ENCODE data around the gene CD274. TPM values are rescaled to one million over a fixed set of nuclear protein-coding genes. Genes with fewer than 3 reads are reported as not detected.

Gene CD274
- 1 to 10 TPM; 3.9 to 4.7 TPM for total RNA-seq
- polyA plus RNA-seq: 1 to 10 TPM; 1.1 to 3.9 (median 1.6) TPM
- 3.6 to 18.4 (median 6.2) reads per million in 6 experiments for total RNA-seq

DNA sequence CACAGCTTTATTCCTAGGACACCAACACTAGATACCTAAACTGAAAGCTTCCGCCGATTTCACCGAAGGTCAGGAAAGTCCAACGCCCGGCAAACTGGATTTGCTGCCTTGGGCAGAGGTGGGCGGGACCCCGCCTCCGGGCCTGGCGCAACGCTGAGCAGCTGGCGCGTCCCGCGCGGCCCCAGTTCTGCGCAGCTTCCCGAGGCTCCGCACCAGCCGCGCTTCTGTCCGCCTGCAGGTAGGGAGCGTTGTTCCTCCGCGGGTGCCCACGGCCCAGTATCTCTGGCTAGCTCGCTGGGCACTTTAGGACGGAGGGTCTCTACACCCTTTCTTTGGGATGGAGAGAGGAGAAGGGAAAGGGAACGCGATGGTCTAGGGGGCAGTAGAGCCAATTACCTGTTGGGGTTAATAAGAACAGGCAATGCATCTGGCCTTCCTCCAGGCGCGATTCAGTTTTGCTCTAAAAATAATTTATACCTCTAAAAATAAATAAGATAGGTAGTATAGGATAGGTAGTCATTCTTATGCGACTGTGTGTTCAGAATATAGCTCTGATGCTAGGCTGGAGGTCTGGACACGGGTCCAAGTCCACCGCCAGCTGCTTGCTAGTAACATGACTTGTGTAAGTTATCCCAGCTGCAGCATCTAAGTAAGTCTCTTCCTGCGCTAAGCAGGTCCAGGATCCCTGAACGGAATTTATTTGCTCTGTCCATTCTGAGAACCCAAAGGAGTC, at the start of gene CD274:
Gene CD274 (plus strand): TSS at position 184 of the 733 bp plus-strand sequence. CDS start 5,572 bp downstream, outside the sequence.
- peak within 1 kb of the TSS; percentile 93 to 100 (median 97) for H3K27ac Mint-ChIP-seq
- peaks cover 17 to 69% (median 32%) of the 10 kb centered on the region in 4 donors for H3K4me1 Mint-ChIP-seq
- H3K27me3 Mint-ChIP-seq: no peaks in the 10 kb centered on the region
- H3K4me3 Mint-ChIP-seq: peak within 1 kb of the TSS; percentile 93 to 96 (median 94)
- ATAC-seq: peak; percentile 97
- H3K9me3 Mint-ChIP-seq: peaks cover 0 to 2% (median 0%) of the 10 kb centered on the region in 9 donors
- no peaks in the 10 kb centered on the region for H3K36me3 Mint-ChIP-seq
- POLR2A ChIA-PET: interaction anchor here (0.6 to 3.5 kb wide), 16 partner anchors 9 to 658 kb away, joined by 3 to 46 read pairs (median 4); partner anchors contain the start of genes PLGRKT, RCL1 and RIC1
- peak; percentile 64 to 85 (median 71) for DNase-seq

GRCh38 chr9:5402217-5402616, 48.1 kb upstream of the CD274 start:
- no peaks in the 10 kb centered on the region for H3K27me3 Mint-ChIP-seq

GRCh38 chr9:5408596-5408995, 41.7 kb upstream of the CD274 start:
- no peaks in the 10 kb centered on the region for H3K27me3 Mint-ChIP-seq
- no peak for DNase-seq
- POLR2A ChIA-PET: no interaction called here
- peaks cover 9 to 72% (median 28%) of the 10 kb centered on the region in 9 donors for H3K9me3 Mint-ChIP-seq
- peaks cover 32 to 68% (median 49%) of the 10 kb centered on the region in 3 donors for H3K36me3 Mint-ChIP-seq
- H3K4me3 Mint-ChIP-seq: no peak overlapping the region
- H3K27ac Mint-ChIP-seq: no peak overlapping the region
- ATAC-seq: no peak
- peaks cover 5 to 15% (median 8%) of the 10 kb centered on the region in 4 donors for H3K4me1 Mint-ChIP-seq

More at GRCh38 chr9:5402217-5402616, 48.1 kb upstream of the CD274 start:
- Mint-ChIP-seq H3K4me3 (peak overlapping the region in 6 of 10 donors; percentile 5 to 60 (median 30)), H3K36me3 (peaks cover 15 to 26% (median 25%) of the 10 kb centered on the region in 3 donors), H3K4me1 (peaks cover 15 to 50% (median 22%) of the 10 kb centered on the region in 4 donors), H3K27ac (peak overlapping the region in 4 of 10 donors; percentile 16 to 84 (median 64)), H3K9me3 (peaks cover 0 to 26% (median 17%) of the 10 kb centered on the region in 9 donors)
- POLR2A ChIA-PET: no interaction called here
- peak in 1 of 2 donors; percentile 54 for ATAC-seq
- peak in 2 of 10 donors; percentile 1 to 3 for DNase-seq

DNA sequence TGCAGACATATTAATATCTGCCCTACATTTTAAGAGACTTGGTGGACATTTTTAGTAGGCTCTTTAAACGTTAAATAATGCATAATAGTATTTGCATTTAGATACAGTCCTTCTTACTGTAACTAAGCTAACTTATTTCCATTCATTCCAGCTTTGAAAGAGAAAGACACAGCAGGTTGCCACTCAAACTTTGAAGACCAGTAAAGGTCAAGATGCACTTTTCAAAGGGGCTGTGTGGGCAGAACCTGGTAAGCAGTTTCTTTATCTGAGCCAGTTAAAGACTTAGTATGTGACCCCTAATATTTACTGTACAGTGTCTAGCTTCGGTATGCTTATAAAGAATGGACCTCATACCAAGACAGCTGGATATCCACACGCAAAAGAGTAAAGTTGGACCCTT, 33.4 kb upstream of the CD274 start:
- Mint-ChIP-seq H3K27ac (no peak overlapping the region), H3K4me1 (peaks cover 0 to 18% (median 11%) of the 10 kb centered on the region in 4 donors), H3K36me3 (peaks cover 32 to 59% (median 41%) of the 10 kb centered on the region in 3 donors), H3K4me3 (no peak overlapping the region), H3K27me3 (no peaks in the 10 kb centered on the region), H3K9me3 (peaks cover 3 to 23% (median 12%) of the 10 kb centered on the region in 9 donors)
- POLR2A ChIA-PET: interaction anchor here (0.7 kb wide), 1 partner anchor 33 kb away, joined by 4 read pairs; the partner anchor contains the start of gene CD274
- no peak for ATAC-seq
- no peak for DNase-seq

- no peaks in the 10 kb centered on the region for H3K27me3 Mint-ChIP-seq
Observed at GRCh38 chr9:5418481-5418880, 31.9 kb upstream of the CD274 start.

GRCh38 chr9:5419987-5420386, 30.4 kb upstream of the CD274 start:
- no peak for DNase-seq
- Mint-ChIP-seq H3K27me3 (no peaks in the 10 kb centered on the region), H3K36me3 (peaks cover 7 to 33% (median 26%) of the 10 kb centered on the region in 3 donors), H3K9me3 (peaks cover 0 to 2% (median 0%) of the 10 kb centered on the region in 9 donors), H3K27ac (no peak overlapping the region), H3K4me1 (peaks cover 0 to 23% (median 13%) of the 10 kb centered on the region in 4 donors), H3K4me3 (no peak overlapping the region)
- POLR2A ChIA-PET: no interaction called here
- ATAC-seq: no peak

More at GRCh38 chr9:5418481-5418880, 31.9 kb upstream of the CD274 start:
- DNase-seq (no peak), ATAC-seq (no peak)
- Mint-ChIP-seq H3K4me1 (peaks cover 0 to 23% (median 12%) of the 10 kb centered on the region in 4 donors), H3K9me3 (peaks cover 3 to 15% (median 7%) of the 10 kb centered on the region in 9 donors), H3K4me3 (no peak overlapping the region), H3K27ac (no peak overlapping the region), H3K36me3 (peaks cover 19 to 46% (median 37%) of the 10 kb centered on the region in 3 donors)
- POLR2A ChIA-PET: interaction anchor here (0.7 kb wide), 1 partner anchor 1177 kb away, joined by 3 read pairs; no protein-coding TSS in a partner anchor

- Mint-ChIP-seq H3K27me3 (no peaks in the 10 kb centered on the region), H3K27ac (peak overlapping the region in 4 of 10 donors; percentile 12 to 50 (median 27)), H3K9me3 (peaks cover 0 to under 1% (median 0%) of the 10 kb centered on the region in 9 donors), H3K36me3 (peaks cover 0 to 24% (median 23%) of the 10 kb centered on the region in 3 donors), H3K4me1 (peaks cover 0 to 23% (median 13%) of the 10 kb centered on the region in 4 donors), H3K4me3 (no peak overlapping the region)
- DNase-seq (no peak), ATAC-seq (no peak)
- POLR2A ChIA-PET: no interaction called here
Observed at GRCh38 chr9:5421163-5421562, 29.2 kb upstream of the CD274 start.

GRCh38 chr9:5422276-5422675, 28.1 kb upstream of the CD274 start:
- POLR2A ChIA-PET: no interaction called here
- DNase-seq (no peak), ATAC-seq (no peak)
- H3K4me1 Mint-ChIP-seq: peaks cover 0 to 23% (median 12%) of the 10 kb centered on the region in 4 donors
- H3K9me3 Mint-ChIP-seq: no peaks in the 10 kb centered on the region
- no peak overlapping the region for H3K4me3 Mint-ChIP-seq
- H3K27me3 Mint-ChIP-seq: no peaks in the 10 kb centered on the region
- H3K27ac Mint-ChIP-seq: no peak overlapping the region
- H3K36me3 Mint-ChIP-seq: peaks cover 0 to 25% (median 23%) of the 10 kb centered on the region in 3 donors

- Mint-ChIP-seq H3K4me3 (no peak overlapping the region), H3K9me3 (no peaks in the 10 kb centered on the region), H3K36me3 (peaks cover 0 to 16% (median 4%) of the 10 kb centered on the region in 3 donors), H3K27ac (peak overlapping the region in 1 of 10 donors; percentile 65), H3K4me1 (peaks cover 0 to 19% (median 8%) of the 10 kb centered on the region in 4 donors), H3K27me3 (no peaks in the 10 kb centered on the region)
- POLR2A ChIA-PET: no interaction called here
- ATAC-seq: peak; percentile 50 to 51
- peak in 3 of 10 donors; percentile 36 to 53 (median 50) for DNase-seq
Observed at GRCh38 chr9:5425006-5425628, 25.2 kb upstream of the CD274 start.

- H3K27ac Mint-ChIP-seq: no peak overlapping the region
- POLR2A ChIA-PET: no interaction called here
- ATAC-seq (no peak), DNase-seq (no peak)
- H3K4me3 Mint-ChIP-seq: no peak overlapping the region
- no peaks in the 10 kb centered on the region for H3K27me3 Mint-ChIP-seq
- no peaks in the 10 kb centered on the region for H3K9me3 Mint-ChIP-seq
- H3K4me1 Mint-ChIP-seq: peaks cover 0 to 11% (median 3%) of the 10 kb centered on the region in 4 donors
- H3K36me3 Mint-ChIP-seq: peaks cover 0 to 23% (median 12%) of the 10 kb centered on the region in 3 donors
Observed at GRCh38 chr9:5427005-5427404, 23.3 kb upstream of the CD274 start.

- Mint-ChIP-seq H3K27me3 (no peaks in the 10 kb centered on the region), H3K27ac (no peak overlapping the region), H3K9me3 (no peaks in the 10 kb centered on the region), H3K4me3 (no peak overlapping the region), H3K4me1 (peaks cover 0 to 10% (median 0%) of the 10 kb centered on the region in 4 donors), H3K36me3 (peaks cover 0 to 30% (median 18%) of the 10 kb centered on the region in 3 donors)
- POLR2A ChIA-PET: interaction anchor here (0.8 kb wide), 1 partner anchor 10 kb away, joined by 3 read pairs; the partner anchor contains the start of gene PLGRKT
- ATAC-seq: no peak
- no peak for DNase-seq
Observed at GRCh38 chr9:5428172-5428571, 22.2 kb upstream of the CD274 start.

DNA sequence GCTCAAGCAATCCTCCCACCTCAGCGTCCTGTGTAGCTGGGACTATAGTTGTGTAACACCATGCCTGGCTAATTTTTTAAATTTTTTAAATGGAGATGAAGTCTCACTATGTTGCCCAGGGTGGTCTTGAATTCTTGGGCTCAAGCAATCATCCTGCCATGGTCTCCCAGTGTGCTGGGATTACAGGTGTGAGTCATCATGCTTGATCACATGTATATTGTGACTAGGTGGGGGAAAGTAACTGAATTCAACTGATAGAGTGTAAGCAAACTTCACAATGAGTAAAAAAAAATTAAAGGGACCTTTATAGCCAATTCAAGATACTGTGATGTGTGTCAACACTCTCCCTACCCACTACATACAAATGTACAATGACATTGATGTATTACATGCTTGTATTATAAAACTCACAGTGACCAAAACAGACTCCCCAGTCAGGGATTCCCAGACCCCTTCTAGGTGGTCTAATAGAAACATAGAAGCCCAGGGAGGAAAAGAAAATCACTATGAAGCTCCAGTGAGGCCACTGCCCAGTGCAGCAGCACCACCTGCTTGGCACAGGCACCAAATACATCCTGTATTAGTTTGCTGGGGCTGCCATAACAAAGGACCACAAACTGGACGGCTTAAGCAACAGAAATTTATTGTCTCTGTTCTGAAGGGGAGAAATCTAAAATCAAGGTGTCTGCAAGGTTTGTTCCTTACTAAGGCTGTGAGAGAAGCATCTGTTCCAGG, 21.4 kb upstream of the CD274 start:
- DNase-seq (no peak), ATAC-seq (no peak)
- Mint-ChIP-seq H3K27me3 (no peaks in the 10 kb centered on the region), H3K27ac (peak overlapping the region in 2 of 10 donors; percentile 12 to 22), H3K36me3 (peaks cover 0 to 32% (median 20%) of the 10 kb centered on the region in 3 donors), H3K4me3 (no peak overlapping the region), H3K4me1 (peaks cover 0 to 11% (median 0%) of the 10 kb centered on the region in 4 donors), H3K9me3 (no peaks in the 10 kb centered on the region)
- POLR2A ChIA-PET: no interaction called here

Data from naive thymus-derived CD8-positive, alpha-beta T cell (primary cell).